Osteoblast (primary cell): ENCODE measurements around the gene KLF14. TPM values are rescaled to one million over a fixed set of nuclear protein-coding genes. Genes with fewer than 3 reads are reported as not detected.

Experiments
- DNase-seq: peaks from one replicate; pipeline ENCODE4 v3.0.0; 2011; ENCODE audit warnings: low spot score, mixed read lengths; ENCODE audit not compliant: insufficient read length; ENCODE audit errors: missing footprints
- H2AFZ ChIP-seq: 2 replicates; pipeline ENCODE4 v1.6.0; 2011; ENCODE audit warnings: mild to moderate bottlenecking, low read length
- H3K27ac ChIP-seq: 2 replicates; pipeline ENCODE4 v1.5.1; 2011; ENCODE audit warnings: mild to moderate bottlenecking, low read depth, low read length, moderate library complexity
- H3K27me3 ChIP-seq: 2 replicates; pipeline ENCODE4 v1.6.0; 2012; ENCODE audit warnings: mild to moderate bottlenecking, control low read depth, inconsistent platforms, low read length, moderate library complexity; ENCODE audit not compliant: insufficient read depth
- H3K36me3 ChIP-seq: 2 replicates; pipeline ENCODE4 v1.5.1; 2011; ENCODE audit warnings: mild to moderate bottlenecking, low read length, control low read depth, moderate library complexity; ENCODE audit not compliant: insufficient read depth
- H3K4me1 ChIP-seq: 2 replicates; pipeline ENCODE4 v1.5.1; 2011; ENCODE audit warnings: mild to moderate bottlenecking, low read length, control low read depth, moderate library complexity; ENCODE audit not compliant: insufficient read depth
- H3K4me2 ChIP-seq: 2 replicates; pipeline ENCODE4 v1.6.0; 2011; ENCODE audit warnings: mild to moderate bottlenecking, low read length; ENCODE audit not compliant: insufficient read depth
- H3K4me3 ChIP-seq: fragments of 200-600 bp; sonication (generic); 3 replicates; pipeline ENCODE4 v1.5.1; 2012; ENCODE audit warnings: mild to moderate bottlenecking, low read length, inconsistent platforms; ENCODE audit not compliant: insufficient read depth
- H3K79me2 ChIP-seq: 2 replicates; pipeline ENCODE4 v1.6.0; 2012; ENCODE audit warnings: mild to moderate bottlenecking, low read length, control low read depth, inconsistent platforms; ENCODE audit not compliant: insufficient read depth
- H3K9me3 ChIP-seq: 2 replicates; pipeline ENCODE4 v1.5.1; 2011; ENCODE audit warnings: low read depth, low read length, control low read depth
- H4K20me1 ChIP-seq: 2 replicates; pipeline ENCODE4 v1.6.0; 2012; ENCODE audit warnings: mild to moderate bottlenecking, low read length, control low read depth; ENCODE audit not compliant: insufficient read depth
- CTCF ChIP-seq: IDR thresholded peaks from 2 replicates; pipeline ENCODE4 v1.5.1; 2011; ENCODE audit warnings: mild to moderate bottlenecking, low read depth, low read length, moderate library complexity; ENCODE audit errors: extremely low read depth
- total RNA-seq: library from RNA; depleted of rRNA; stranded (reverse); fragments of >200 nt; gene quantifications from 2 replicates; pipeline ENCODE4 v1.2.3, GENCODE V29; 2012

Gene KLF14
- total RNA-seq, 1 donor: not detected

- Histone ChIP-seq H3K9me3 (peaks cover 16% of the 10 kb centered on the region), H3K4me2 (no peak overlapping the region), H2AFZ (no peak overlapping the region), H4K20me1 (no peaks in the 10 kb centered on the region), H3K36me3 (no peaks in the 10 kb centered on the region), H3K4me3 (peak overlapping the region; percentile 47), H3K79me2 (no peaks in the 10 kb centered on the region), H3K27ac (no peak overlapping the region), H3K27me3 (peaks cover 79% of the 10 kb centered on the region), H3K4me1 (no peaks in the 10 kb centered on the region)
- no peak for TF ChIP-seq CTCF
- peak; percentile 65 for DNase-seq
Observed at GRCh38 chr7:130732980-130733930, 752 bp downstream of the KLF14 start.

GRCh38 chr7:130723784-130724183 lies 10.2 kb downstream of the KLF14 start:
- Histone ChIP-seq H3K27ac (no peak overlapping the region), H3K36me3 (no peaks in the 10 kb centered on the region), H4K20me1 (no peaks in the 10 kb centered on the region), H3K9me3 (no peaks in the 10 kb centered on the region), H3K4me1 (no peaks in the 10 kb centered on the region), H3K4me2 (no peak overlapping the region), H2AFZ (no peak overlapping the region), H3K4me3 (no peak overlapping the region), H3K79me2 (no peaks in the 10 kb centered on the region), H3K27me3 (peaks cover 46% of the 10 kb centered on the region)
- TF ChIP-seq CTCF: no peak
- peak; percentile 44 for DNase-seq

GRCh38 chr7:130721486-130722277 lies 12.3 kb downstream of the KLF14 start:
- H2AFZ ChIP-seq: no peak overlapping the region
- TF ChIP-seq CTCF: peak; percentile 81

GRCh38 chr7:130719541-130719940 lies 14.5 kb downstream of the KLF14 start:
- Histone ChIP-seq H3K27me3 (peaks cover 31% of the 10 kb centered on the region), H4K20me1 (no peaks in the 10 kb centered on the region), H3K4me3 (no peak overlapping the region), H2AFZ (no peak overlapping the region), H3K4me1 (no peaks in the 10 kb centered on the region), H3K27ac (no peak overlapping the region), H3K9me3 (no peaks in the 10 kb centered on the region), H3K36me3 (no peaks in the 10 kb centered on the region), H3K79me2 (no peaks in the 10 kb centered on the region), H3K4me2 (no peak overlapping the region)
- DNase-seq: no peak
- no peak for TF ChIP-seq CTCF

More at GRCh38 chr7:130721486-130722277, 12.3 kb downstream of the KLF14 start:
- H4K20me1 ChIP-seq: no peaks in the 10 kb centered on the region
- peaks cover 33% of the 10 kb centered on the region for H3K27me3 ChIP-seq
- peak; percentile 39 for DNase-seq
- H3K27ac ChIP-seq: no peak overlapping the region
- H3K79me2 ChIP-seq: no peaks in the 10 kb centered on the region
- H3K36me3 ChIP-seq: no peaks in the 10 kb centered on the region
- H3K4me1 ChIP-seq: no peaks in the 10 kb centered on the region
- H3K4me2 ChIP-seq: no peak overlapping the region
- no peaks in the 10 kb centered on the region for H3K9me3 ChIP-seq
- H3K4me3 ChIP-seq: no peak overlapping the region
